KG1 (cell line): ENCODE results near the gene CLCN6.

Experiments
- DNase-seq: peaks from one replicate; lab custom pipeline; 2025; lab: John Stamatoyannopoulos, UW

CLCN6 gene

GRCh38 chr1:11879311-11880180 lies 73.6 kb downstream of the CLCN6 start:
- DNase-seq, result no peak

- DNase-seq, result no peak
Measured at GRCh38 chr1:11880181-11880575, 74.2 kb downstream of the CLCN6 start.

DNA sequence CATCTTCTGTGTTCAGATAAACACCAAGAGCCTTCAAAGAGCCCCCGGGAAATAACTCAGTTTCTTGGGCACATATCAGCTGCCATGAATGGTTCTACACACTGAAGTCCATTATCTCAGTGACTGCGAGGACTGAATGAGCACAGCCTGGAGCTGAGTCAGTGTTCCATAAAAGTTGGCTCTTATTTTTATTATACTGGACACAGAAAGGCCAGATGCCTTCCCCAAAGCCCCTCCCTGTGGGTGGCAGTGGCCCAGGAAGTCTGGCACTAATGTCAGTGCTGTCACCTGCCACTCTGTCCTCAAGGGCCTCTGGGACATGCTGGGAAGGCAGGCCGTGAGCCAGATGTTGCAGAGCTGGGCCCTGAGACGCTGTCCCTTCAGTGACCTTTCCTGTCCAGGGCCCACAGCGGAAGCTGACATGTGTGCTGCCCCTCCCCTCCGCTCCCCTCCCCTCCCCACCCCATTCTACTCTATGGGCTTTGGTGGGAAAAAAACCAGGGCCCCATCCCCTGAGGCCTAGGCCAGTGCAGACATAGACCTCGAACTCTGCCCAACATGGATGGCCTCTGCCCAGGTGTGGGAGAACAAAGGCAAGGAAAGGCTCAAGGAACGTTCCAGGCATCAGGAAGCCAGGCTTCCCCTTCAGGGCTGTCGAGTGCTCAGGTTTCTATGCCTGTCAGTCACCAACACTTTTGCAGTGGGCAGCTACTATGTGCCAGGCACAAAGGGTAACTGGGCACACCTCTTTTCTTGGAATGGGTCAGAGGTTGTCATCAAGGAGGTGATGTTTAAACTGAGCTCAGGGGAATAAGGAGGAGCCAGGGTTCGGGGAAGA lies 75.1 kb downstream of the CLCN6 start:
- DNase-seq, result no peak

DNA sequence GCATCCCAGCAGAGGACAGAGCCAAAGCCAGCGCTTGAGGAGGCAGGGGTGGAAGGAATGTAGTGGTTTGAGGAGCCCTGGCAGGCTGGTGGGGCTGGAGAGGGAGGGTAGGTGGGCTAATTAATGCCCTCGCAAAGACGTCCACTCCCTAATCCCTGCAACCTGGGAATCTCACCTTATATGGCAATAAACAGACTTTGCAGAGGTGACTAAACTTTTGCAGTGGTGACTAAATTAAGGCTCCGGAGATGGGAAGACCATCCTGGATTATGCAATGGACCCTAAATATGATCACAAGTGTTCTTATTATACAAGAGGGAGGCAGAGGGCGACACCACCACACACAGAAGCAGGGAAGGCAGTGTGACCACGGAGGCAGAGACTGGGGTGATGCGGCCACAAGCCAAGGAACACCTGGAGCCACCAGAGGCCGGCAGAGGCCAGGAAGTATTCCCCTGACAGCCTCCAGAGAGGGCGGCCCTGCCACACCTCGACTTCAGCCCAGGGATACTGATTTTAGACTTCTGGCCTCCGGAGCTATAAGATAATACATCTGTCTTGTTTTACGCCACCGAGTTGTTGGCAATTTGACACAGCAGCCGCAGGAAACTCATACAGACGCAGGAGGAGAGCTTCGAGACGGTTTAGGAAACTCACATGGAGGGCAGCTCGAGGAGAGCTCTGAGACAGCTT lies 75.9 kb downstream of the CLCN6 start:
- DNase-seq, result no peak

DNA sequence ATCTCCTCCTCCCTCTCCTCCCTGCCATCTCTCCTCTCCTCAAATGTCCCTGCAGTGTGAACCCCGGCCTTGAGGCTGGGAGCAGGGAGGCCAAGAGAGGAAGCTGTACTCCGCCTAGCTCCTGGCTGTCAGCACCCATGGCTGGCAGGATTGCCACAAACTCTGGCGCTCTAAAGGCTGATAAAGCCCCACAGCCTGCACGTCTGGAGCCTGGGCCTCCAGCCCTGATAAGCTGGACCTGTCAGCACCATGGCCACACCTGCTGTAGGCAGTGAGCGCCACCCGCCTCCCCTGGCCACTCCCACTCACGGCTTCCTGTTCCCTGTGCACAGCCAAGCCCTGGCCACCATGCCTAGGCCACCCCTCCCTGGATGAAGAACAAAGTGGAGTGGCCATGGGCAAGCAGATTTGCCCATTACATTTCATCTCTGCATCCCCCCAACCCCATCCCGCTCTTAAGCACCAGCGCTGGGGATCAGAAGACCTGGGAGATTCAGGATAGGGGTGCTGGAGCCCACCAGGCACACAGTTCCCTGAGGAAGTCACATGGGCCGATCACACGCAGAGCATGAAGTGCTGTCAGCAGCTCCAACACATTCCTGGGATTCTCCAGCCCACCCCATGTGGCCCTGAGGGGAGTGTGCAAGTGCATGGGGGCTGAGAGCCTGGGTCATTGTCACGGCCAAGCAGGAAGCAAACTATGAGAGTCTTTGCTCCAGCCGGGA lies 77.0 kb downstream of the CLCN6 start:
- DNase-seq, result no peak

GRCh38 chr1:11885916-11886315 lies 79.9 kb downstream of the CLCN6 start:
- DNase-seq, result no peak

- DNase-seq, result no peak
Measured at GRCh38 chr1:11886986-11887665, 81.1 kb downstream of the CLCN6 start.

GRCh38 chr1:11887666-11888007 lies 81.6 kb downstream of the CLCN6 start:
- no peak for DNase-seq

DNA sequence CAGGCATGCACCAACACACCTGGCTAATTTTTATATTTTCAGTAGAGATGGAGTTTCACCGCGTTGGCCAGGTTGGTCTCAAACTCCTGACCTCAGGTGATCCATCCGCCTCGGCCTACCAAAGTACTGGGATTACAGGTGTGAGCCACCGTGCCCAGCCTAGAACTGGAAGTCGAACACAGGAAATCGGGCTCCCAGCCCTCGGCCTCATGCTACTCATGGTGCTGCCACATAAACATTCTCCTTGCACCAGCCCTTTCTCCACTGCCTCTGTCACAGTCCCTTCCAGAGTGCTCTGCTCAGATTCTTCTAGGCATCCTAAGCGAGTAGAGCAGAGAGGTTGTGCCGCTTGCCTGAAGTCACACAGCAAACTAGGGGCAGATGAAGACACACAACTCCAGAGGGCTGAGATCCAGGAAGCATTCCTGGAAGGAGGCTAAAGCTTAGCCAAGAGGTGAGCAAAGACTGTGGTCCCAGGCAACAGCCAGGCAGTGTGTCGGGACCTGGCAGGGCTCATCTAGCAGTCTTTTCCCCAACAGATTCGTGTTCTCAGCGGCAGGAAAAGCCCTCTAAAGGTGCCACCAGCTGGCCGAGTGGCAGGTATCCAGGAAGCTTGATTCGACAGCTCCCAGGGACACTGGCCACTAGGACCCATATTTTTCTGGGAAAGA lies 82.3 kb downstream of the CLCN6 start:
- no peak for DNase-seq

DNA sequence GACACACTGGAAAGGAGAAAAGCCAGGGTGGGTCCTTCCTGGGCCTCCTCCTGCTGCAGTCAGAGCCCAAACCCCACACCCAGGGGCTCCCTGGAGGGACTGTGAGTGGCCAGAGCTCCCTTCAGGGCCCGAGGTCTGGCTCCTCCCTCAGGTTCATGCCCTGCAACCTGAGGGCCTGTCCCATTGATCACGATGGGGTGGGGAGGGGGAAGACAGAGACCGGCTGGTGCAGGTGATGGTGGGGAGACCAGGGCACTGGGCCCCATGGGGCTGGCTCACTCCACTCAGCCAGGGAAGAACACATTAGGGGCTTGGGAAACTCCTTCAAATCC lies 82.9 kb downstream of the CLCN6 start:
- no peak for DNase-seq

GRCh38 chr1:11891433-11892186 lies 85.6 kb downstream of the CLCN6 start:
- DNase-seq, result no peak
